Kidney (tissue), 14 donors: ENCODE measurements around the gene FAAH. TPM values are rescaled to one million over a fixed set of nuclear protein-coding genes. Genes with fewer than 3 reads are reported as not detected.

Experiments used
- DNase-seq, 5 donors: peaks; one replicate each; pipeline ENCODE4 v3.0.0-alpha.2; 2013 to 2020
- FAIRE-seq: peaks from 2 replicates; lab custom pipeline; 2012; peaks lifted over from hg19 to GRCh38; lab: Jason Lieb, UNC
- H3K27ac ChIP-seq, 2 donors: one replicate each; pipeline ENCODE4 v1.7.0; 2013; ENCODE audit warnings: low read depth in 2 of 2, low read length in 2 of 2, inconsistent platforms in 1 of 2
- H3K27me3 ChIP-seq: one replicate; pipeline ENCODE4 v1.7.1; 2013; ENCODE audit warnings: low read length, inconsistent platforms; ENCODE audit not compliant: control insufficient read depth, insufficient read depth
- H3K36me3 ChIP-seq, 3 donors: one replicate each; pipeline versions ENCODE4 v1.7.0 to v1.7.1; 2013; ENCODE audit warnings: low read length in 3 of 3, control low read depth in 1 of 3, inconsistent platforms in 1 of 3; ENCODE audit not compliant: insufficient read depth in 3 of 3, control insufficient read depth in 2 of 3
- H3K4me1 ChIP-seq, 3 donors: one replicate each; pipeline versions ENCODE4 v1.7.0 to v1.7.1; 2013; ENCODE audit warnings: low read length in 3 of 3, inconsistent platforms in 1 of 3, low read depth in 1 of 3; ENCODE audit not compliant: control insufficient read depth in 2 of 3, insufficient read depth in 2 of 3
- H3K4me3 ChIP-seq, 3 donors: one replicate each; pipeline versions ENCODE4 v1.7.0 to v1.8.1; 2013; ENCODE audit warnings: low read length in 3 of 3, control low read depth in 1 of 3, inconsistent platforms in 1 of 3
- H3K9ac ChIP-seq, 3 donors: one replicate each; pipeline versions ENCODE4 v1.7.0 to v1.7.1; 2013; ENCODE audit warnings: low read length in 3 of 3, control low read depth in 1 of 3, inconsistent platforms in 1 of 3
- H3K9me3 ChIP-seq, 3 donors: one replicate each; pipeline versions ENCODE4 v1.7.0 to v1.7.1; 2013; ENCODE audit warnings: low read length in 3 of 3, control low read depth in 1 of 3, inconsistent platforms in 1 of 3; ENCODE audit not compliant: control insufficient read depth in 2 of 3, insufficient read depth in 1 of 3
- intact Hi-C: fragments of 100-400 bp; cut with DNase I; formaldehyde crosslinking; loops from one replicate; pipeline ENCODE4 v1.11.1; 2022
- polyA plus RNA-seq: library from polyadenylated mRNA; stranded (reverse); fragments of 350-450 nt; fragmentation: Illumina TruSeq; extraction: RNeasy Lipid Tissue Mini Kit (QIAGEN cat#74804); gene quantifications from one replicate; pipeline ENCODE4 v1.2.3, GENCODE V29; 2014; ENCODE audit warnings: low read depth, low replicate concordance; ENCODE audit not compliant: insufficient read depth
- total RNA-seq: library from RNA; stranded (reverse); fragmentation: NEBNext Ultra II Directional; extraction: Animal tissue kit (Norgen Biotek cat#: 25700); gene quantifications from one replicate; pipeline ENCODE4 v1.2.1, GENCODE V29; 2021
- TF ChIP-seq, protein P1 (sequence below): IDR thresholded peaks from 3 replicates; pipeline ENCODE4 v1.5.1; 2012; ENCODE audit warnings: mild to moderate bottlenecking, moderate library complexity, borderline replicate concordance; ENCODE audit not compliant: insufficient read depth; ENCODE audit errors: extremely low read depth
- donor health status: control.
- donor health status: control.
- donor health status: control.
- donor health status: control.
- donor health status: control.
- donor health status: DM: yes; HTN: yes; CAD: no.
- donor health status: Normal renal cell carcinoma (clear cell type).

Gene FAAH
- total and polyA plus RNA-seq, 2 donors from 2014 or later: 39.3 to 50.7 TPM

- Histone ChIP-seq H3K9me3 (no peaks in the 10 kb centered on the region), H3K9ac (no peak overlapping the region), H3K27ac (no peak overlapping the region), H3K27me3 (no peaks in the 10 kb centered on the region), H3K4me1 (peaks cover 0 to 3% (median 0%) of the 10 kb centered on the region in 3 donors), H3K36me3 (no peaks in the 10 kb centered on the region), H3K4me3 (no peak overlapping the region)
- FAIRE-seq: no peak
- intact Hi-C loops: no loop called here
- DNase-seq: peak in 2 of 5 donors; percentile 55 to 61
- TF ChIP-seq, protein P1, sequence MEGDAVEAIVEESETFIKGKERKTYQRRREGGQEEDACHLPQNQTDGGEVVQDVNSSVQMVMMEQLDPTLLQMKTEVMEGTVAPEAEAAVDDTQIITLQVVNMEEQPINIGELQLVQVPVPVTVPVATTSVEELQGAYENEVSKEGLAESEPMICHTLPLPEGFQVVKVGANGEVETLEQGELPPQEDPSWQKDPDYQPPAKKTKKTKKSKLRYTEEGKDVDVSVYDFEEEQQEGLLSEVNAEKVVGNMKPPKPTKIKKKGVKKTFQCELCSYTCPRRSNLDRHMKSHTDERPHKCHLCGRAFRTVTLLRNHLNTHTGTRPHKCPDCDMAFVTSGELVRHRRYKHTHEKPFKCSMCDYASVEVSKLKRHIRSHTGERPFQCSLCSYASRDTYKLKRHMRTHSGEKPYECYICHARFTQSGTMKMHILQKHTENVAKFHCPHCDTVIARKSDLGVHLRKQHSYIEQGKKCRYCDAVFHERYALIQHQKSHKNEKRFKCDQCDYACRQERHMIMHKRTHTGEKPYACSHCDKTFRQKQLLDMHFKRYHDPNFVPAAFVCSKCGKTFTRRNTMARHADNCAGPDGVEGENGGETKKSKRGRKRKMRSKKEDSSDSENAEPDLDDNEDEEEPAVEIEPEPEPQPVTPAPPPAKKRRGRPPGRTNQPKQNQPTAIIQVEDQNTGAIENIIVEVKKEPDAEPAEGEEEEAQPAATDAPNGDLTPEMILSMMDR: no peak
Observed at GRCh38 chr1:46372431-46372830, 21.7 kb upstream of the FAAH start.

- no peak overlapping the region for H3K4me3 ChIP-seq
- no peaks in the 10 kb centered on the region for H3K9me3 ChIP-seq
- H3K27me3 ChIP-seq: no peaks in the 10 kb centered on the region
- TF ChIP-seq, protein P1: no peak
- no peaks in the 10 kb centered on the region for H3K4me1 ChIP-seq
- FAIRE-seq (no peak), DNase-seq (peak in 3 of 5 donors; percentile 45 to 60 (median 53))
- intact Hi-C loops: no loop called here
- H3K27ac ChIP-seq: no peak overlapping the region
- H3K9ac ChIP-seq: no peak overlapping the region
- no peaks in the 10 kb centered on the region for H3K36me3 ChIP-seq
Observed at GRCh38 chr1:46379996-46380395, 14.1 kb upstream of the FAAH start.

- Histone ChIP-seq H3K36me3 (no peaks in the 10 kb centered on the region), H3K4me1 (no peaks in the 10 kb centered on the region), H3K27ac (no peak overlapping the region), H3K4me3 (no peak overlapping the region), H3K9me3 (no peaks in the 10 kb centered on the region), H3K9ac (no peak overlapping the region), H3K27me3 (no peaks in the 10 kb centered on the region)
- intact Hi-C loops: no loop called here
- DNase-seq (no peak), FAIRE-seq (no peak)
- TF ChIP-seq, protein P1: no peak
Observed at GRCh38 chr1:46380508-46380907, 13.6 kb upstream of the FAAH start.

- H3K36me3 ChIP-seq: no peaks in the 10 kb centered on the region
- no peaks in the 10 kb centered on the region for H3K27me3 ChIP-seq
- FAIRE-seq (no peak), DNase-seq (peak in 1 of 5 donors; percentile 33)
- H3K27ac ChIP-seq: no peak overlapping the region
- peaks cover 0 to 10% (median 0%) of the 10 kb centered on the region in 3 donors for H3K9me3 ChIP-seq
- peaks cover 0 to 10% (median 0%) of the 10 kb centered on the region in 3 donors for H3K4me1 ChIP-seq
- H3K9ac ChIP-seq: no peak overlapping the region
- intact Hi-C loops: no loop called here
- TF ChIP-seq, protein P1: no peak
- no peak overlapping the region for H3K4me3 ChIP-seq
Observed at GRCh38 chr1:46393510-46393909, 607 bp upstream of the FAAH start.
